Ectodermal cell (in vitro differentiated cells): ENCODE data around the gene FOXR1. TPM values are rescaled to one million over a fixed set of nuclear protein-coding genes. Genes with fewer than 3 reads are reported as not detected.
A peak's percentile ranks its signal among the peaks of the same experiment; 100 is the strongest.

Experiments
- H3K27ac ChIP-seq: 2 replicates; pipeline ENCODE4 v1.7.0; 2013; ENCODE audit warnings: mild to moderate bottlenecking, low read depth, low read length; ENCODE audit not compliant: insufficient read depth, poor library complexity, severe bottlenecking
- H3K27me3 ChIP-seq: 2 replicates; pipeline ENCODE4 v1.7.0; 2013; ENCODE audit warnings: mild to moderate bottlenecking, low read length; ENCODE audit not compliant: insufficient read depth, control insufficient read depth, poor library complexity, severe bottlenecking
- H3K36me3 ChIP-seq: one replicate; pipeline ENCODE4 v1.7.0; 2013; ENCODE audit warnings: low read length; ENCODE audit not compliant: control insufficient read depth, insufficient read depth
- H3K4me1 ChIP-seq: one replicate; pipeline ENCODE4 v1.7.0; 2013; ENCODE audit warnings: low read length; ENCODE audit not compliant: control insufficient read depth, insufficient read depth
- H3K4me3 ChIP-seq: 2 replicates; pipeline ENCODE4 v1.7.0; 2013; ENCODE audit warnings: low read depth, low read length, control low read depth; ENCODE audit not compliant: insufficient read depth
- H3K9me3 ChIP-seq: 2 replicates; pipeline ENCODE4 v1.7.0; 2013; ENCODE audit warnings: mild to moderate bottlenecking, low read length, moderate library complexity; ENCODE audit not compliant: control insufficient read depth
- WGBS, 2 experiments: methylation state at CpG; one replicate each; pipeline ENCODE4 v1.1.7; 2013; ENCODE audit warnings: missing lambda C conversion rate in 2 of 2; 5-methylcytosine and 5-hydroxymethylcytosine counted together
- polyA plus RNA-seq, 4 experiments: library from polyadenylated mRNA; stranded (reverse); fragments of 50-300 nt; gene quantifications; one replicate each; pipeline ENCODE4 v1.2.3, GENCODE V29; 2013

Gene FOXR1, protein sequence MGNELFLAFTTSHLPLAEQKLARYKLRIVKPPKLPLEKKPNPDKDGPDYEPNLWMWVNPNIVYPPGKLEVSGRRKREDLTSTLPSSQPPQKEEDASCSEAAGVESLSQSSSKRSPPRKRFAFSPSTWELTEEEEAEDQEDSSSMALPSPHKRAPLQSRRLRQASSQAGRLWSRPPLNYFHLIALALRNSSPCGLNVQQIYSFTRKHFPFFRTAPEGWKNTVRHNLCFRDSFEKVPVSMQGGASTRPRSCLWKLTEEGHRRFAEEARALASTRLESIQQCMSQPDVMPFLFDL
- not detected for polyA plus RNA-seq (2013, experiment 1 of 4)
- not detected for polyA plus RNA-seq (2013, experiment 2 of 4)
- not detected for polyA plus RNA-seq (2013, experiment 3 of 4)
- not detected for polyA plus RNA-seq (2013, experiment 4 of 4)

DNA sequence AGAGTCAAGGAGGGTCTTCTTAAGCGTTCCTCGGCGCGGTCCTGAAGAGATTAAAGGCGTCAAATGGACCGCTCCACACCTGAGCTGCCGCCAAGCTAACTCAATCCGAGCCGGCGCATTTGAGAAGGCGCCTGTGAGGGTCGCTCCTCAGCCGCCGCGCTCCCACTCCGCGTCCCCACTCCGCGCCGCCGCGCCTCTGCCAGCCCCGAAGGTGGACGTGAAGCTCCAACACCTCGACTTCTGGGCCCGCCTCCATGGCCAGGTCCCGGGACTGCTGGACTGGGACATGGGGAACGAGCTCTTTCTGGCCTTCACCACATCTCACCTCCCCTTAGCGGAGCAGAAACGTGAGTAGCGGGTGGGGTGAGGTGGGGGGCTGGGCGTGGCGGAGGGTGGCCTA is at the start of gene FOXR1:
FOXR1 (plus strand) TSS at position 116 of the 400 bp plus-strand sequence; CDS start at position 287, 171 bp downstream.
- Histone ChIP-seq H3K27ac (no peak within 1 kb of the TSS), H3K4me1 (no peaks in the 10 kb centered on the region), H3K27me3 (no peaks in the 10 kb centered on the region), H3K36me3 (no peaks in the 10 kb centered on the region), H3K4me3 (no peak within 1 kb of the TSS), H3K9me3 (no peaks in the 10 kb centered on the region)
- 93 to 96% methylated on average over 33 of the region's 33 CpGs for WGBS, 2 experiments

DNA sequence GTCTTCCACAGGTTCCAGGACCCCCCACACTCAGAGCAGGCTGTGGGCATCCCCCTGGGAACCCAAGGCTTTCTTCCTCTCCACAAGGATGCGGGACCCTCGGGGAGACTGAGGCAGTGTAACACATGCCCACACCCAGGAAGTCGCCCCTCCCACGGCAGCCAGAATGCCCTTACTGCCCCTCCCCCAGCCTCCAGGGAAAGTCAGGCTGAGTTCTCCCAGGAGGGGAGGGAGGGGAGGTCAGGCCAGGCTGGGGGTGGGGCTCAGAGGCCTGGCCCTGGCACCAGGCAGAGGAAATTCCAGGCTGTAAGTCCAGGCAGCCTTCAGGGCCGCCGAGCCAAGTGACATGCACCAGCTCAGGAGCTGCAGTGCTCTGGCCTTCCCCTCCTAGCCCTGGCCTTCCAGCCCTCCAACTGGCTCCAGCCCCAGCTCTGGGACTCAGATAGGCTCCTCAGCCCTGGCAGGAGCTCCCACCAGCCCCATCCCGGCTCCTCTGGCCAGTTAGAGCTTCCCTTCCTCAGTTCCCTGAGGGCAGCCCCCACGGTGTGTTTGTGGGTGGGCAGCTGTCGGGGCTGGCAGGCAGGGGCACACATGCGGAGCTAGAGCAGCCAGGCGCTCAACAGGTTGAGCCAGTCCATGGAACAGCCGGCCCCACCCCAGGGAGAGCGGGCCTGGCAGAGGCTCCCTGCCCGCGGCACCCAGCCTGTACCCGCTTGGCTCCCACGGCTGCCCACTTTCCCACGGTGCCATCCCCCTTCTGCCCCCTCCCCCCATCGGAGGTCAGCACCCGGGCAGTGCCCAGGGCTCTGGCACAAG is 49.4 kb upstream of the FOXR1 start:
- H3K4me1 ChIP-seq = peaks cover 64% of the 10 kb centered on the region
- WGBS, 2 experiments = 46 to 48% methylated on average over 20 of the region's 20 CpGs
- peak overlapping the region; percentile 61 for H3K27ac ChIP-seq
- H3K27me3 ChIP-seq = no peaks in the 10 kb centered on the region
- no peaks in the 10 kb centered on the region for H3K9me3 ChIP-seq
- H3K4me3 ChIP-seq = peak overlapping the region; percentile 18
- no peaks in the 10 kb centered on the region for H3K36me3 ChIP-seq

DNA sequence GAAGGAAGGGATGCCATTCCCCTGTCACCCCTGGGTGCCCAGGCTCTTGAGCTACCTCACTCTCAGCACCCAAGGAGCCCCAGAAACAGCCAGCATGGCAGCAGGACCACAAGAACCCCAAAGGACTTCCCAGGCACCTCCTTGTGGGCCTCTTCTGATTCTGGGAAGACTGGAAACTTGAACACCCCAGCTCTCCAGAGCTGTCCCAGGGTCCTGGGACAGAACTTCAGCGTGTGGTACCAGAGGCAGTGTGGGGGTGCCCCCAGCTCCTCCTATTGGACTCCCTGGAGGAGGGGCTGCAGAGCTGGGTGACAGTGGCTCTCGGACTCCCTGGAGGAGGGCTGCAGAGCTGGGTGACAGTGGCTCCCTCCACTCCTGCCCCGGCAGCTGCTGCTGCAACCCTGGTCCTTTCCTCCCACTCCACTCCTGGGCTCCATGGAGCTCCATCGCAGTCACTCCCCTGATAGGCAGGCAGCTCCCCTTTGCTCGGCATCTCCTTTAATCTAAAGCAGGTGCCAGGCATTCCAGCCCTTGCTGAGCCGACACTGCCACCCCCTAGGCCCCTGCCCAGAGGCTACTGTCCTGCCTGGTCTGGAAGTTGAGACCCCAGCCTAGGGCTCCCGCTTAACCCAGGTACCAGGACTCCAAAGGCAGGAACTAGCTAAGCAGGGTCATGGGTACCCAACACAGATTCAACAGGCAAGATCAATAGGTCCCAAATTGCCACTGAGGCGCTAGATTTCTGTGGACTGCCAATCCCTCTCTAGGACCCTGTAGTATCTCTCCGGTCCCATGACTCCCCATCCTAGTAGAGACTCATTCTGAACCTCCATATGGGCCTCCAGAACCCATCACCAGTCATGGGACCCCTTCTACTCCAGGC is 48.6 kb upstream of the FOXR1 start:
- WGBS, 2 experiments = 77 to 78% methylated on average over 9 of the region's 9 CpGs
- H3K27me3 ChIP-seq = no peaks in the 10 kb centered on the region
- H3K4me3 ChIP-seq = peak overlapping the region; percentile 92
- no peaks in the 10 kb centered on the region for H3K36me3 ChIP-seq
- no peak overlapping the region for H3K27ac ChIP-seq
- H3K9me3 ChIP-seq = no peaks in the 10 kb centered on the region
- H3K4me1 ChIP-seq = peaks cover 63% of the 10 kb centered on the region

DNA sequence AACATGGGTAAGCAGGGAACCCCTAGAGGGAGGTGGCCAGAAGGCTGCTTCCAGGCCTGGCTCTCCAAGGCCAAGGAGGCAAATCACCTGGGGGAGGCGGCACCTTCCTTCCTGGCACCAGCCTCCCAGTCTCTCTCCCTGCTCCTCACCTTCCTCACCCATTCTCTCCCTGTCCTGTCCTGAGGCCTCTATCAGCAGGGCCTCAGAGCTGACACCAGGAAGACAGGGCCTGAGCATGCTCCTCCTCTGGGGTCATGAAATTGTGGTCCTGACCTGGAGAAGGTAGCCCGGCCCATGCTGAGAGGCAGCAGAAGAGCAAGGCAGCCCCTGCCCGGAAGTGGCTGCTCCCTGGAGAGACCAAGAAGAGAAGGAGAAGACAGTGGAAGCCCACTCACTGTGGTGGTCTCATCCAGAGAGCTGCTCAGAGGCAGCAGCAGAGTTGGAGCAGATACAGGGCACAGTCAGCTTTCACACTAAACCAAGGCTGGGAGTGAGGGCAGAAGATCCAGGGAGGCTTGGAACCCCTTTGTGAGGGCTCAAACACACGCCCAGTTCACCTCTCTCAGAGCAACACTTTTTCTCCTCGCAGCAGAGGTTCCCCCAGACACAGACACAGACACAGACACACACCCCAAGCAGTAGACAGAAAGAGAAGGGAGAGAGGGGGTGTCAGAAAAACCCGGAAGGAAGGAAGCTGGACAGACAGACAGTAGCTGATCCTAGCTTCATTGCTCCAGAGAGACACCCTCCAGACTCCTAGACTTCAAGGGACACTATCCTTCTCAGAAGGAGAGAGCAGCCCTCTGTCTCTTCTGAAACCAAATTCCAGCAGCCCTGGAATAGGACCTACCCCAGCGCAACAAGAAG is 47.6 kb upstream of the FOXR1 start:
- Histone ChIP-seq H3K9me3 (no peaks in the 10 kb centered on the region), H3K4me3 (peak overlapping the region; percentile 92), H3K4me1 (peaks cover 66% of the 10 kb centered on the region), H3K36me3 (no peaks in the 10 kb centered on the region), H3K27ac (no peak overlapping the region), H3K27me3 (no peaks in the 10 kb centered on the region)
- WGBS, 2 experiments = 40 to 44% methylated on average over 7 of the region's 7 CpGs

DNA sequence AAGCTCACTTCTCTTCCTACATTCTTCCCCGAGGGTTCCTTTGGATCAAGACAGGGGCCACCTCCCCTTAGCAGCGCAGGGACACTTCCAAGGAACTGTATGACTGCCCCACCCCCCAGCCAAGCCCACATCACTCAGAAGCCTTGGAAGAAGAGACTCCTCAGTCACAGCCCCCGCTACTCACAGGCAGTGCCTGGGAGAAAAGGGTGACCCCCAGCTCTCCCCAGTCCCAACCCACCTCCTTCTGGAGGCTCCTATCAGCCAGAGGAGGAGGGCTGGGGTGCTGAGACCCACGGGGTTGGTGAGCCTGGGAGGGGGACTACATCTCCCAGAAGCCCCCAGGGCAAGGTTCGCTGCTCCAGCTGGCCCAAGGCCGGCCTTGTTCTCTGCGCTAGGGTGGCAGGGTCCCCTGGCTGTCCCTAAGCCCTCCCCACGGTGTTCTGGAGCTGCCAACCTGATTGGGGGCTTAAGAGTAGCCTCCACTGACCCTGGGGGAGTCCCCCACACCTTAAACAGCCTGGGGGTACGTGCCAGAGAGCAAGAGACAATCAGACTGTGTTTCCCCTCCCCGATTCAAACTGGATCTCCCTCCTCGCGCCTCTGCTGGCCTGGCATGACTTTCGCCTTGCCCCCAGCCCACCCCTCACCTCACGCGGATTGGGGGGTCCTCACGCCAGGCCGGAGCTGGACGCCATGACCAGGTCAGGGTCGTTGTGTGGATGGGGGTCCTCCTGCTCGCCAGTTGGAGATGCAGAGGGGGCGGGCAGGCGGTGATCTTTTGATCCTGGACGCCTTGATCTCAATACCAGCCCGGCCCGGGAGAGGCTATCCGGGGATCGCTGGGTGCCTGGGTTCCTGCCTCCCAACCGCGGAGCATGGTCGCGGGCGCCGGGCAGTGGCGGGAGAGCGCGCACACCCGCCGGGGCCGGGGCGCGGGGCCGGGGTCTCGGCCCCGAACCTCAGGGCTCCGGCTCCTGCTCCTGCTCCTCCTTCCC is 46.7 kb upstream of the FOXR1 start:
- WGBS, 2 experiments = 0 to 1% methylated on average over 45 of the region's 45 CpGs
- no peaks in the 10 kb centered on the region for H3K36me3 ChIP-seq
- H3K4me1 ChIP-seq = peaks cover 57% of the 10 kb centered on the region
- no peak overlapping the region for H3K27ac ChIP-seq
- H3K4me3 ChIP-seq = peak overlapping the region; percentile 92
- H3K27me3 ChIP-seq = no peaks in the 10 kb centered on the region
- H3K9me3 ChIP-seq = no peaks in the 10 kb centered on the region

DNA sequence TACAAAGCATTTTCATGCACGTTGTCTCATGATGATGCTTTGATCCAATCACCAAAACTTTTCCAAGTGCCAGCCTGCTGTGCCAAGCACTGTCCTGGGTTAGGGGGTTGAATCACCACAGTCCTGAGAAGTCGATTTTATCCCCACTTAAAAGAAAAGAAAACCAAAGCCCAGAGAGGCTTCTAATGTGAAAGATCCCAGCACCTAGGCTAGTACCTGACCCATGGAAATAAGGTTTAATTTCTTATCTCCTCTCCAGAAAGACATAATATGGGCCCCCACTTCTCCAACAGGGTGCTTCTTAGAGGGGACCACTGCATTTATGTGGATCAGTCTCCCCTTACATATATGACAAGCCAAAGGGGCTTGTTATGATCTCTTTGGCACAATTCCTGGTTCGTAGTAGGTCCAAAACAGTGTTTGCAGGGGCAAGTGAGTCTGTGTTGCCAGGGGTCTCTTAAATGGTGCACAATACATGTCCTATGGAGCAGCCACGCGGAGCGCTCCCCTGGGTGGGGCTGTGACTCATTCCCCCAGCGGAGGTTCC is 43.9 kb upstream of the FOXR1 start:
- no peak overlapping the region for H3K27ac ChIP-seq
- peaks cover 30% of the 10 kb centered on the region for H3K4me1 ChIP-seq
- 18% methylated on average over 7 of the region's 7 CpGs for WGBS, 2 experiments
- H3K27me3 ChIP-seq = peaks cover 8% of the 10 kb centered on the region
- H3K4me3 ChIP-seq = no peak overlapping the region
- H3K9me3 ChIP-seq = no peaks in the 10 kb centered on the region
- H3K36me3 ChIP-seq = no peaks in the 10 kb centered on the region

DNA sequence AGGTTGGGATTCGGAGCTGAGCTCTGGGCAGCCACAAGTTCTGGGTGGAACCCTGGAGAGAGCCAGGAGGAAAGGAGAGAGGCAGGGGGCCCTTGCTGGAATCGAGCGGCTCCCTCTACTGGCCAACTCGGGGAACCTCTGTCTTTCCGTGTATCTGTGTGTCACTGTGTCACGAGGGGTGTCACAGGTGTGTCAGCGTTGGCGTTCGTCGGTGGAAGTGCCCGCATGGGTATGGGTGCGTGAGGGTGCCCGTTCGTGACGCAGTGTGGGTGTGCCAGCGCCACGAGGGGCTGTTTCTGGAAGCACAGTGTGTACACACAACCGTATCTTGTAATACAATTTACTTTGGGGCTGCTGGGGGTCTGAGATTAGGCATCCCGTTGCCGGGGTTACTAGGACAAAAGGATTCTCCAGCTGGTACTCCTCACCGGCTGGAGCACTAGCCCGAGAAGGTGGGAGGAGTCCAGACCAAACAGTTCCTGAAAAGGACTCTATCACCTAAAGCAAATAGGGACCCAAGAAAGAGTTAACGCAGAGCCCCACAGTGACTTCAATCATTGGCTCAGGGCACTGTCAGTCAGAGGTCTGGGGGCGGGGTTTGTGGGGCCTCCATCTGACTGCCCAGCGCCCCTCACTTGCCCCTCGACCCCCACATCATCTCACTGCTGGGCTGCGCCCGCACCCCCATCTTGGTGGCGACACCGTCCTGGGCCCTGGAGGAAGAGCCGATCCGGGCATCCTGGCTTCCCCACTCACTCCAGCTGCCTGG is 43.3 kb upstream of the FOXR1 start:
- Histone ChIP-seq H3K4me3 (peak overlapping the region; percentile 76), H3K27ac (peak overlapping the region; percentile 58), H3K9me3 (no peaks in the 10 kb centered on the region), H3K27me3 (peaks cover 8% of the 10 kb centered on the region), H3K36me3 (no peaks in the 10 kb centered on the region), H3K4me1 (peaks cover 23% of the 10 kb centered on the region)
- 0% methylated on average over 32 of the region's 32 CpGs for WGBS, 2 experiments

DNA sequence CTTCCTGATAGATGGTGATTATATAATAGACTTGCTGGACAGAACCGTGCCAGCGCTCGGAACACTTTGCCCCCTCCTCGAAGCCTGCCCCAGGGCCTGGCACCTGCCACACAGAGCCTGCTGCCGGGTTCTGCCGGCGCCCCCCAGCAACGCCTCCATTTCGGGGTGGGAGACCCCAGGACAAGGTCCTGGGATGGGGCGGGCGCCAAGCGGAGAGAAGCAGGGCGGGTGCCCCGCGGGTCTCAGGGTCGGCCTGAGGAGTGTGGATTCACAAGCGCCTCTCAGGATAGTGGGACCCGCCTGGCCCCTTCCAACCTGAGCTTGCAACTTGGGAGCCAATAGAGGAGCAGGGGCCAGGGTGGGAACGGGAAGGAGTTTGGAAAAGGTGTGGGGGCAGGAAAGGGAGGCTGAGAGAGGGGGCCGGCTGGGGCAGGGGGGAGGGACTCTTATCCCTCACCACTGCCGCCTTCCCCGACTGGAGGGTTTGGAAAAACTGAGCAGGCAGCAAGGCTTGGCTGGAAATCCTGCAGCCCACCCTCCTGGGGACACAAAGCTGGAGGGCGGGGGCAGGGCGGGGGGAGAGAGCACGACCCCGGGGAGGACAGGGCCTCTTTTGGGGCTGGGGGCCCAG is 42.6 kb upstream of the FOXR1 start:
- peaks cover 16% of the 10 kb centered on the region for H3K4me1 ChIP-seq
- peak overlapping the region; percentile 76 for H3K4me3 ChIP-seq
- no peaks in the 10 kb centered on the region for H3K9me3 ChIP-seq
- no peaks in the 10 kb centered on the region for H3K36me3 ChIP-seq
- peaks cover 8% of the 10 kb centered on the region for H3K27me3 ChIP-seq
- peak overlapping the region; percentile 58 for H3K27ac ChIP-seq
- WGBS, 2 experiments = 0 to 1% methylated on average over 26 of the region's 26 CpGs
